Loucy (cell line): ENCODE measurements around the gene OPTN.

Source experiments
- EZH2phosphoT487 ChIP-seq: fragments of 200-600 bp; IDR thresholded peaks from 2 replicates; pipeline ENCODE4 v1.6.1; 2018; ENCODE audit warnings: antibody characterized with exemption, mild to moderate bottlenecking, moderate library complexity, borderline replicate concordance
- TF ChIP-seq, protein P1 (sequence below): fragments of 200-600 bp; sonication (generic); conservative IDR thresholded peaks from 2 replicates; pipeline ENCODE4 v1.5.1; 2014; ENCODE audit warnings: mild to moderate bottlenecking, antibody characterized with exemption, low read length

DNA sequence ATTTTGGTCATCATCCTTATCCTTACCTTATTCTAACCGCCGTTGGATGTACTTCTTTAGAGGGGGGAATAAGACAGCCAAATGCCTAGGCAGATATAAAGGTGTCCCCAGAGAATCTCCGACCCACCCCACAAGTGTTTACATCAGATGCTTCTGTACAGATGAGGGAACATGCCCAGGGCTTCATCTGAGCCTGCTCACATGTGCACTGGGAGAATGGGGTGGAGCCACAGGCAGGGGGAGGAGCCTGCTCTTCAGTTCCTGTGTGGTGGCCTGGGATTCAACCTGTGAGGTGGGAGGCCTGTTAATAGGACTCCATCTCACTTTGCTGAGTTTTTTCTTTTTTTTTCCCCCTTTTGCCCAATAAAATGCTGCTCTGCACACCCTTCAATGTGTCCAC, 27.6 kb upstream of the OPTN start:
- TF ChIP-seq, protein P1, sequence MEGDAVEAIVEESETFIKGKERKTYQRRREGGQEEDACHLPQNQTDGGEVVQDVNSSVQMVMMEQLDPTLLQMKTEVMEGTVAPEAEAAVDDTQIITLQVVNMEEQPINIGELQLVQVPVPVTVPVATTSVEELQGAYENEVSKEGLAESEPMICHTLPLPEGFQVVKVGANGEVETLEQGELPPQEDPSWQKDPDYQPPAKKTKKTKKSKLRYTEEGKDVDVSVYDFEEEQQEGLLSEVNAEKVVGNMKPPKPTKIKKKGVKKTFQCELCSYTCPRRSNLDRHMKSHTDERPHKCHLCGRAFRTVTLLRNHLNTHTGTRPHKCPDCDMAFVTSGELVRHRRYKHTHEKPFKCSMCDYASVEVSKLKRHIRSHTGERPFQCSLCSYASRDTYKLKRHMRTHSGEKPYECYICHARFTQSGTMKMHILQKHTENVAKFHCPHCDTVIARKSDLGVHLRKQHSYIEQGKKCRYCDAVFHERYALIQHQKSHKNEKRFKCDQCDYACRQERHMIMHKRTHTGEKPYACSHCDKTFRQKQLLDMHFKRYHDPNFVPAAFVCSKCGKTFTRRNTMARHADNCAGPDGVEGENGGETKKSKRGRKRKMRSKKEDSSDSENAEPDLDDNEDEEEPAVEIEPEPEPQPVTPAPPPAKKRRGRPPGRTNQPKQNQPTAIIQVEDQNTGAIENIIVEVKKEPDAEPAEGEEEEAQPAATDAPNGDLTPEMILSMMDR: no peak
- TF ChIP-seq EZH2phosphoT487: no peak
